GM19372 (cell line): Measurements from ENCODE around the gene MAB21L2.

ENCODE experiments used
- ATAC-seq: cut with Tn5 transposase; IDR thresholded peaks from one replicate; pipeline ENCODE4 v1.9.1; 2021; ENCODE audit warnings: mild to moderate bottlenecking, low read depth, moderate library complexity; ENCODE audit not compliant: unreplicated experiment

Gene MAB21L2

GRCh38 chr4:150599547-150599946 is 17.6 kb downstream of the MAB21L2 start:
- no peak for ATAC-seq

- no peak for ATAC-seq
These were observed 19.0 kb downstream of the MAB21L2 start for GRCh38 chr4:150600812-150601445.

GRCh38 chr4:150609131-150609530 is 27.2 kb downstream of the MAB21L2 start:
- no peak for ATAC-seq

GRCh38 chr4:150619042-150619441 is 37.1 kb downstream of the MAB21L2 start:
- ATAC-seq: no peak

GRCh38 chr4:150624055-150624454 is 42.1 kb downstream of the MAB21L2 start:
- ATAC-seq: no peak

GRCh38 chr4:150625033-150625432 is 43.1 kb downstream of the MAB21L2 start:
- no peak for ATAC-seq

- ATAC-seq: no peak
These were observed 46.1 kb downstream of the MAB21L2 start for GRCh38 chr4:150628073-150628472.

GRCh38 chr4:150632639-150633038 is 50.7 kb downstream of the MAB21L2 start:
- ATAC-seq: no peak
